Nephron progenitor cell (in vitro differentiated cells): Measurements from ENCODE around the gene SYCP2.

Source experiments
- DNase-seq: peaks from one replicate; pipeline ENCODE4 v3.0.0; 2021
- H3K27ac Mint-ChIP-seq: 2 replicates; pipeline ENCODE4 v1.8.0; 2021; ENCODE audit warnings: mild to moderate bottlenecking, moderate library complexity, mixed read lengths
- H3K27me3 Mint-ChIP-seq: 2 replicates; pipeline ENCODE4 v1.8.0; 2021; ENCODE audit warnings: mild to moderate bottlenecking, low read depth, mixed read lengths; ENCODE audit not compliant: poor library complexity
- H3K36me3 Mint-ChIP-seq: 2 replicates; pipeline ENCODE4 v1.8.0; 2021; ENCODE audit warnings: low read depth, mixed read lengths
- H3K4me1 Mint-ChIP-seq: 2 replicates; pipeline ENCODE4 v1.8.0; 2021; ENCODE audit warnings: mixed read lengths
- H3K4me3 Mint-ChIP-seq: 2 replicates; pipeline ENCODE4 v1.8.0; 2021; ENCODE audit warnings: mild to moderate bottlenecking, moderate library complexity, mixed read lengths
- H3K9me3 Mint-ChIP-seq: 2 replicates; pipeline ENCODE4 v1.8.0; 2021; ENCODE audit warnings: mild to moderate bottlenecking, moderate library complexity, mixed read lengths
- CTCF ChIP-seq: fragments of 200-600 bp; sonication (generic); IDR thresholded peaks from 2 replicates; pipeline ENCODE4 v1.5.0; 2021; ENCODE audit warnings: antibody characterized with exemption

Gene SYCP2

GRCh38 chr20:59839400-59839799, 94.0 kb downstream of the SYCP2 start:
- Mint-ChIP-seq H3K9me3 (peaks cover 36% of the 10 kb centered on the region), H3K27ac (no peak overlapping the region), H3K27me3 (peaks cover 54% of the 10 kb centered on the region), H3K4me1 (peaks cover 20% of the 10 kb centered on the region), H3K36me3 (no peaks in the 10 kb centered on the region), H3K4me3 (no peak overlapping the region)
- no peak for TF ChIP-seq CTCF
- DNase-seq = no peak

- peaks cover 44% of the 10 kb centered on the region for H3K27me3 Mint-ChIP-seq
- peaks cover 48% of the 10 kb centered on the region for H3K9me3 Mint-ChIP-seq
- H3K36me3 Mint-ChIP-seq = no peaks in the 10 kb centered on the region
- no peak overlapping the region for H3K4me3 Mint-ChIP-seq
- H3K27ac Mint-ChIP-seq = no peak overlapping the region
- TF ChIP-seq CTCF = no peak
- peaks cover 20% of the 10 kb centered on the region for H3K4me1 Mint-ChIP-seq
- DNase-seq = no peak
Measured at GRCh38 chr20:59837623-59838394, 95.6 kb downstream of the SYCP2 start.

- no peak overlapping the region for H3K27ac Mint-ChIP-seq
- peaks cover 40% of the 10 kb centered on the region for H3K27me3 Mint-ChIP-seq
- H3K4me3 Mint-ChIP-seq = no peak overlapping the region
- peaks cover 56% of the 10 kb centered on the region for H3K9me3 Mint-ChIP-seq
- no peak for TF ChIP-seq CTCF
- DNase-seq = no peak
- H3K36me3 Mint-ChIP-seq = no peaks in the 10 kb centered on the region
- peaks cover 20% of the 10 kb centered on the region for H3K4me1 Mint-ChIP-seq
Measured at GRCh38 chr20:59836767-59837166, 96.7 kb downstream of the SYCP2 start.

- Mint-ChIP-seq H3K9me3 (peaks cover 60% of the 10 kb centered on the region), H3K4me1 (peaks cover 20% of the 10 kb centered on the region), H3K27ac (no peak overlapping the region), H3K27me3 (peaks cover 31% of the 10 kb centered on the region), H3K36me3 (no peaks in the 10 kb centered on the region), H3K4me3 (peak overlapping the region; percentile 24)
- peak; percentile 46 for DNase-seq
- TF ChIP-seq CTCF = no peak
Measured at GRCh38 chr20:59835448-59836395, 97.7 kb downstream of the SYCP2 start.

GRCh38 chr20:59835057-59835447, 98.4 kb downstream of the SYCP2 start:
- Mint-ChIP-seq H3K9me3 (peaks cover 67% of the 10 kb centered on the region), H3K27me3 (peaks cover 30% of the 10 kb centered on the region), H3K27ac (no peak overlapping the region), H3K4me1 (peaks cover 20% of the 10 kb centered on the region), H3K4me3 (no peak overlapping the region), H3K36me3 (peaks cover 3% of the 10 kb centered on the region)
- TF ChIP-seq CTCF = no peak
- DNase-seq = no peak
